ENCODE measurements around the gene GNB1.

GNB1 gene

DNA sequence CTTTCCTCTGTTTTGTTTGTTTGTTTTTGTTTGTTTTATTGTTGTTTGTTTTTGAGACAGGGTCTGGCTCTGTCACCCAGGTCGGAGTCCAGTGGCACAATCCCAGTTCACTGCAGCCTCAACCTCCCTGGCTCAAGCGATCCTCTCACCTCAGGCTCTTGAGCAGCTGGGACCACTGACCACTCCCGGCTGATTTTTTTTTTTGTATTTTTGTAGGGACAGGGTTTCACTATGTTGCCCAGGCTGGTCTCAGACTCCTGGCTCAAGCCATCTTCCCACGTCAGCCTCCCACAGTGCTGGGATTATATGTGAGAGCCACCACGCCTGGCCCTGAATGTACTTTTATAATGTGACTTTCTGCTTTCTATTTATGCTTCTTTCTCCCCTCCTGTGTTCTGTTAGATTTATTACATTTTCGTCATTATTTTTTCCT, 19.2 kb upstream of the GNB1 start:
- DNase-seq, result no peak

DNA sequence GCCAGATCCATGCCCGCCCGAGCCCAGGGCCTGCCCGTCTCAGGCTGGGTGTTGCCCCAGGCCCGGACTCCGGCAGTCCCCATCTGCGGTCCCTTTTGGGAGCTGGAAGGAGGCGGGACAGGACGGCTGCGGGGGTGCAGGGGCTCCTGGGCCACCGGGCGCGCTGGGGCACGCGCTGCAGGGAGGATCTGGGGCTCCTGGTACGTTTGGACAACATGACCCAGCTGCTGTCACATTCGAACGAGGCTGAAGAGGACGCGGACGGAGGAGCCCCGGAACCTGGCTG, 17.6 kb upstream of the GNB1 start:
- no peak for DNase-seq

DNA sequence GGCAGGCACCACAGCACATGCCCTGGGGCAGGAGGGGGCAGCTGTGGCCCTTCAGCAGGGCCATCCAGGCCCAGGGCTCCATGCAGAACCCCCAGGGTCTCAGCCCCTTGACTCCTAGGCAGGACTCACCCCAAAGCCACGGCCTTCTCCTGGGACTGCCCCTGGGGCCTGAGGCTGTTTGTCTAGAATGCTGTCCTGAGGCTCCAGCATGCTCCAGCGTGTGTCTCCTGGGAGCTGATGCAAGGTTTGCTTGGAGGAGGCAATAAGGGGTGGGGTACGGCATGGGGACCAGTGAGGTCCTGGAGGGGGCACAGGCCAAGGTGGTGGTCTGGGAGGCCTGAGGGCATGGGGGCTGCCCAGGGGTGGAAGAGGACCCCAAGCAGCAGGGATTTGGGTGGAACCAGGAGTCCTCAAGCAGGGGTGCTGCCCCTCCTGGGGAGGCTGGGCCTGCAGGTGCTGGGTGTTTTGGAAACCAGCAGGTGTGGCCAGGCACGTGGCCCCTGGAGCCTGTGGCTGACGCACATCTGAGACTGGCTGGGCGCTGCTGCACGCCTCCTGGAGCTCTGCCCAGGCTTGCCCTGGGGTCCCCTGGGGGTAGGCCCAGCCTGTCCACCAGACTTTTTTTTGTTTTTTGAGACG, 16.3 kb upstream of the GNB1 start:
- DNase-seq, result peak; percentile 71

DNA sequence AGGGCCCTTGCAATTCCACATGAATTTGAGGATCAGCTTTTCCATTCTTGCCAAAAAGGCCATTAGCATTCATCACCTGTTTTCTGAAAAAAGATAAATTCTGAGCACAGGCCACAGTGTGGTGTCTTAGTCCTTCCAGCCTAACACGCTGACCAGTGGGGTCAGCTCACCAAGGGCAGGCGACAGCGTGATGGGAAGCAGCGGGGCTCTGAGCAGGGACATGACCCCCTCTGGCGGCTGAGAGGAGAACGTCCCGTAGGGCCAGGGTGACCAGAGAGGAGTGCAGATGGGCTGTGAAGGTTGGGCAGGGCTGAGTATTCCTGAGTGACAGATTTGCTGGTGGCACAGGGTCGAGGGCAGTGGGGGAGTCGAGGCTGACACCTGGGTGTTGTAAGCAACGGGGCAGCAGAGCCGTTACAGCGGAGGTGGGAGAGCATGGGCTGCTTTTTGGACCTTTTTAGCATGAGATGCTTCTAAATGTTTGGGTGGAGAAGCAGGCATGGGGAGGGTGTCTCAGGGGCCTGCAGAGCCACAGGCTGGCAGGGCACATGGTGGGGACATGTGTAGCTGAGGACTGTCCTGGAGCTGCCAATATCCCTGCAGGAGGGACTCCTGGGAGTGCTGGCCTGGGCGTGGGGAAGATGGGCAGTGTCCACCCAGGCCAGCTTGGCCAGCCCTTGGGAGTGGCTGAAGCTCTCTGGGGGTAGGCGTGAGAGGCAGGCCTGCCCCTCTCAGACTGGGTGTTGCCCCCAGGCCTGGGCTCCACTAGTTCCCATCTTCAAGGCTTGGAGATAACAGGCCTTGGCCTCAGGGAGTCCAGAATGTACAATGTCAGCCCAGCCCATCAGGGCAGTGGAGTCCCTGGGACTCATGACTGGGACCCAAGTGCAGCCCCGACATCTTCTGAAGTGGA, 15.6 kb upstream of the GNB1 start:
- DNase-seq, result peak; percentile 78

DNA sequence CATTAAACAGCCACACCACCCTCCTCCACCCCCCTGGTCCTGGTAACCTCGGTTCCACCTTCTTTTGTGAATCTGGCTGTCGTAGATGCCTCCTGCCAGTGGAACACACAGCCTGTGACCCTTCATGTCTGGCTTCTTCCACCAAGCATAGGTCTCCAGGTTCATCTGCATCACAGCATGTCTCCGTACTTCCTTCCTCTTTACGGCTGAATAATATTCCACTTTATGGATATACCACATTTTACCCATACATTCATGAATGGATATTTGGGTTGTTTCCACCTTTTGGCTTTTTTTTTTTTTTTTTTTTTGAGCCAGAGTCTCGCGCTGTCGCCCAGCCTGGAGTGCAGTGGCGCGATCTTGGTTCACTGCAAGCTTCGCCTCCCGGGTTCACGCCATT, 12.3 kb upstream of the GNB1 start:
- no peak for DNase-seq

DNA sequence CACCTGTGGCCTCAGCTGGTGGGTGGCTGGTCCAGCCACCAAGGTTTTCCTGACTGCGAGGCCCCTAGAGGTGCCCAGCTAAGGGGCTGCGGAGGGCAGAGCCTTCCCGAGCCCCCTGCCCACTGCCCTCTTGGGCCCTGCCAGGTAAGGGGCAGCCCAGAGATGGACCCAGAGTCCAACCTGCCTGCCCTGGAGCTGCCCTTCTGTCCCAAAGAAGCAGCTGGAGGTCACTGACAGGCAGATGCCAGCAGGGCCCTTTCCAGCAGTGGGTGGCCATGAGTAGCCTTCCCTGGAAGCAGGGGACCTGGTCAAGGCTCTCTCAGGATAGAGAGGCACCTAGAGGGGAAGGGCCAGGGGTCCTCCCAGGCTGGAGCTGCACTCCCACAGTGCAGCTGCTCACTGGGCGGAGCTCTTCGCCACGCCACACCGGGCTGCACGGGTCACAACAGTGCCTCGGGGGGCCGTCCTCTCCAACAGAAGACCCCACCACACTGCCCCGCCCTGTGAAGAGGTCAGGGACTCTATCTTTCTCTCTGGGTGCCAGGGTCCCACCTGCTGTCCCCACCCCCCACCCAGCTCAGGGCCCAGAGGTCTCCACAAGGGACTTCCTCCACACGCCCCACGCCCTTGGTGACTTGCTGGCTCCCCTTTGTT, 10.9 kb upstream of the GNB1 start:
- DNase-seq, result no peak

DNA sequence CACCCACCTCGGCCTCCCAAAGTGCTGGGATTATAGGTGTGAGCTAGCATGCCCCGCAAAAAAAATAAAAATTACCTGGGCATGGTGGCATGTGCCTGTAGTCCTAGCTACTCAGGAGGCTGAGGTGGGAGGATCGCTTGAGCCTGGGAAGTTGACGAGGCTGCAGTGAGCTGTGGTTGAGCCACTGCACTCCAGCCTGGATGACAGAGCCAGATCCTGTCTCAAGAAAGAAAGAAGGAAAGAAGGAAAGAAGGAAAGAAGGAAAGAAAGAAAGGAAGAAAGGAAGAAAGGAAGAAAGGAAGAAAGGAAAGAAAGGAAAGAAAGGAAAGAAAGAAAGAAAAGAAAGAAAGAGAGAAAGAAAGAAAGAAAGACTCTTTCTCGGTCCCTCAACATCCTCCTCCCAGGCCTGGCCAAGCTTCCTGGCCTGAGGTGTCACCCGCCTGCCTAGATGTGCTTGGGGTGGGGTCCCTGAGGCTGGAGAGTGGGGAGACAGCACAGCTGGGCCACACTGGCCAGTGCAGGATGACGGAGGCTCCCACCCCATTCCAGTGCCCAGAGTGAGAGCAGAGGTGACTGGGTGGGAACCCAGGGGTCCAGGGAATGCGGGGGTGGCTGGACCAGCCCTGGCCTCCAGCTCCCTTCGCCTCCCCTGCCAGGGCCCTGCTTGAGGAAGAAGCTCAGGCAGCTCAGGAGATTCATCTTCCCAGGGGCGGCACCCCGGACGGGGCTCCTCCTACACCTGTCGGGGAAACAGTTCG, 10.2 kb upstream of the GNB1 start:
- DNase-seq, result no peak

DNA sequence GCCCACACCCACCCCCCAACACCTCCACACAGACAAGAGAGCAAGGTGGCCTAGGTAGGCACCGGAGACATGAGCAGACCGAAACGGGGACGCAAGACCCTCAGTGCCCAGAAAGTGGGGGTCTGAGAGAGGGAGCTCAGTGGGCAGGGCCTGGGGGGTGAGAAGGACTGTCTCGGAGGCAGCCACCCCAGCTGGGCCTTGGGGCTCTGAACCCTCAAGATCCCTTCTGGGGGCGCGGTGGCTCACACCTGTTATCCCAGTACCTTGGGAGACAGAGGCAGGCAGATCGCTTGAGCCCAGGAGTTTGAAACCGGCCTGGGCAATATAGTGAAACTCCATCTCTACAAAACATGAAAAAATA, 9.1 kb upstream of the GNB1 start:
- no peak for DNase-seq

DNA sequence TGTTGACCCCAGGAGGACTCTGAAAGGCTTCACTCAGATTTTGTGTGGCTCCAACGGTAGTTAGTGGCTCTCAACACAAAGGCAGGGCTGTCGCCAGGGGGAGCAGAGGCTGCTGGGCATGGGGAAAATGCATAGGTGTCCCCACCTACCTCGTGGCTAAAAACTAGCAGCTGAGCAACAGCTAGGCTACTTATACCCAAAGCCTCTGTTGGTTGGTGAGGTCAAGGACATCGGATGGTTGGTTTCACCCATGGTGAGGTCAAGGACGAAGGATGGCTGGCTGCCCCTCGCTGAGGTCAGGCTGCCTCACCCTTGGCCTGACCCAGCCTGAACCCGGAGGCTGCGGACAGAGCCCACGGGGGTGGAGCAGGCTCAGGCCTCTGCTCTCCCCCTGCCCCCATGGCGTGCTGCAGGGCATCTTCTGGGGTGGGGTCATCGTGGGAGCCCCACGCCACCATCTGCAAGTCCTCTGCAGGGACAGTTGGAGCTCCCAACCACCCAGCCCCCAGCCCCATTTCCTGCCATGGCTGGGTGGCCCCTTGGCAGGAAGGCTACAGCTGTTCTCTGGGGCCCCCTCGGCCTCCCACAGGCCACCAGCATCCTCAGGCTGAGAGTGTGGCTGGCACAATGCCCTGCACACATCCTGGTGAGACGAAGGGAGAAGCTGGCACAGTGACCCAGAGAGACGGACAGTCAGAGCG, 8.5 kb upstream of the GNB1 start:
- no peak for DNase-seq

DNA sequence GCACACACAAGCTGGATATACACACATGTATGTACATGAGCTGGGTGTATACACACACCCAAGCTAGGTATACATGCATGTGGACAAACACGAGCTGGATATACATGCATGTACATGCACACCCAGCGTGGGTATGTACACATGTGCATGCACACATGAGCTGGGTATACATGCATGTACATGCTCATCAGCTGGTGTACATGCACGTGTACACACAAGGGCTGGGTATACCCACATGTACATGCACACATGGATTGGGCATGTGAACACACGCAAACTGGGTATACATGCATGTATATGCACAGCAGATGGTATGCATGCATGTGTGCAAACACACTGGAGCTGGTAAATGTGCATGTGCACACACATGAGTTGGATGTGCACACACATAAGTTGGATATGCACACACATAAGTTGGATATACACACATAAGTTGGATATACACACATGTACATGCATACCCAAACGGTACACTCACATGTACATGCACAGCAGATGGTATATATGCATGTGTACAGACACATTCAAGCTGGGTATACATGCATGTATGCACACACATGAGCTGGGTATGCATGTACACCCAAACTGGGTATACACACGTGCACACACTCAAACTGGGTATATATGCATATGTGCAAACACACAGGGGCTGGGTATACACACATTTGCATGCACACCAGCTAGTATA, 7.5 kb upstream of the GNB1 start:
- DNase-seq, result no peak

DNA sequence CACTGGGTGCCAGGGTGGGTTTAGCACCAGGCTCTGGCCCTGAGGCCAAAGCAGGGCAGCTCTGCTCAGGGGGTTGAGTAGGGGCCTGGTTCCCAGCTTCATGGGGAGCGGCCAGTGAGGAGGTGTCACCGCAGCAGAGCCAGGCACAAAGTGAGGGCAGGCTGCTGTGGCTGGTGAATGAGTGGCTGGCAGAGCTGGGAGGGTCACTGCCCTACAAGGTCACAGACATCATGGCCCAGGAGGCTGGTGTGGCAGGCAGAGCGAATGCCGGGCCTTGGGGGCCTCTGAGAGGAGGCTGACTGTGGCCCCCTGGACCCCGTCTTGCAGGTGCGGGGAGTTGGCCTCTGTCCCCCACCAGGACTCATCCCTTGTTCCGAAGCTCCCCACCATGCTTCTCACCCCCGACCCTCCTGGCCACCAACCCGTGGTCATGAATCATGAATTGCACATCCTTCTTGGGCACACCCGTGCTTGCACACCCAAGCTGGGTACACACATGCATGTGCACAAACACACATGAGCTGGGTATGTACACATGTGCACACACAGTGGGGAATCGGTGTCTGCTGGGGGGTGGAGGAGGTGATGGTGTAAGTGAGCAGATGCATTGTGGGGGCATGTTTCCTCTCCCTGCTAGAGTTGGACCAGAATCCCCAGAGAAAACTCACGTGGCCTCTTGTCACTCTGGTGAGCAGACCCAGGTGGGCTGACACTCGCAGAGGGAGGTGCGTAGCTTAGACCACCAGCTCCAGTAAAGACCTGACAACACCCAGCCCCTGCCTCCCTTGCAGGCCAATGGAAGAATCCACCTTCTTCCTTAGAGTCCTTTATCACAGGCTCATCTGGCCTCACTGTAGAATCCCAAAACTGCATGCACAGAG, 4.8 kb upstream of the GNB1 start:
- no peak for DNase-seq

DNA sequence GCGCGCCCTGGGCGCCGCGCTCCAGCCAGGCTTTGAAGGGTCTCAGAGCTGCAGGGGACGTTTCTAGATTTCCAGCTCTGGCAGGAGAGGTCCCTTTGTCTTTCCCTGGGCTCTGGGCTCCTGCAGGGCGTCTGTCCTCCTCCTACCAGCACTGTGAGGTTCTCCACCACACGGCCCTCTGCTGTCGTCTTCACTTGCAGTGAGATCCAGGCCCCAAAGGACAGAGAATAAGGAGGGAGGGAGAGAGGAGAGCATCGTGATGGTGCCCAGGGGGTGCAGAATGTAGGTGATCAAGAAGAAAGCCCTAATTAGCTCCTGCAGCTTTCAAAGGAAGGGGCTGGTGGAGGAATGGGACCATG, 4.2 kb upstream of the GNB1 start:
- DNase-seq, result no peak

DNA sequence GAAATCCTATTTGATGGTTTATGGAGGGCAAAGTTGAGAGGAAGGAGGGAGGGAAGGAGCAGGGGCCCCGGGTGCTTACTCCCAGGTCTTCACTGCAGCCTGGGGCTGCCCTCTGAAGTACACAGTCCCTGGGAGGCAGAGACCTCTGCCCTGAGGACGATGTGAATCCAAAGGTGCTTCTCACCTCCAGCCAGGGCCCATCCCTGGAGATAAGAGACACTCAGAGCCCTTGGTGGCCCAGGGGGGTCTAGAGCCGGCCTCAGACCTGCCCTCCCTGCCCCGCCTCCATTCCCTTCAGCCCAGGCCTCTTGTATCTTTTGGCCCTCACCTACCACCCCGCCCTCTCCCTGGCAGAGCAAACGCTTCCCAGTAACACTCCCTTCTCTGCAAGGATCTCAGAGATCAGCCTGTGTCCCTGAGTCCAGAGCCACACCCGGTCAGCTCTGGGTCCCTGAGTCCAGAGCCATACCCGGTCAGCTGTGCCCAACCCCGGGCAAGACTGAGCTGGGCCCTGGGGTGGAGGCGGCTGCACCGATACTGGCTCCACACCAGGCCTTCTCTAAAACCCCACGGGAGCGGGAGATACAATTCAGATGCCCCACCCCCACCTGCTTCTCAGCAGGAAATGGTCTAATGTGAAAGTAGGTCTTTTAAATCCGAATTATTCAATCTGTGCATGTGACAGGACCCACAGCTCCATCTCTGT, 3.6 kb upstream of the GNB1 start:
- DNase-seq, result no peak

DNA sequence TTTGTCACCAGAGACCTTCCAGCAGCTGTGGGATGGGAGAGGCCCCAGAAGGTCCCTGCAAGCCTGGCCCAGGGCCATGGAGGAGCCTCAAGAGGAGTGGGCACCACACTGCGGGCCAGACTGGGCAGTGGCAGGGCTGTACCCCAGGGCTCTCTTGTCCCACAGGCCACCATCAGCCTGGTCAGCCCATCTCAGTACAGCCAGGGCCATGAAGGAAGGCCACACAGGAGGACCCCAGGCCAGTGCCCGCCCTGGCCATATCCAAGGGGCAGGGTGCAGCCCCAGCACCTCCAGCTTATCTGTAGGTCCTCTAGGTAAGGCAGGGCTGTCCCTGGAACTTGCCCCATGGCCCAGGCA, 3.1 kb upstream of the GNB1 start:
- DNase-seq, result no peak

DNA sequence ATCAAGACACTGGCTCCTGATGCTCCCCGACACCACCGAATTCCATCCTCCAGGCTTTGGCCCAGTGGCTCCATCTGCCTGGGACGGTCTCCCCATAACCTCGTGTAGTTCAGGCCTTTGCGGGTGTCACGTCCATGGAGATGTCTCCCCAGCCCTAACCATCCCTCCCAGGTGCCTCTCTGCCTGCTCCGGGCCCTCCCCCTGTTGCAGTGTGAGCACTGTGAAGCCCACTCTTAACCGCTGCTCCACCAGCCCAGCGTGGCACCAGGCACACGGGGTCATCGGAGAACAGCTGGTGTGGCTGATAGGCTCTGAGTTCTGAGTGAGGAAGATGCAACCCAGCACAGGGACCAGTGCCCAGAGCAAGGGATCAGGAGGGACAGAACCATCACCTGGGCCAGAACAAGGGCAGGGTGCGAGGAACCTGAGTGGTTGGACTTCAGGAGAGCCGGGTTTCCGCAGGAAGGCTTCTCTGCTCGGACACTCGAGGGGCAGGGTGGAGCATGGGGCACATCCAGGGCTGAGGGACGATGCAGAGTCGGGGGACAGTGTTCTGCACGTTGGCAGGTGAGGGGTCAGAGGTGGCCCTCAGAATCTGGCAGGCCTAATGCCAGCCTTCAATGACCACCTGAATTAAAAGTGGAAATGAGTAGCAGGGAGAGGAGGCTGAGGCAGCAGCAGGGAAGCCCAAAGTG, 2.6 kb upstream of the GNB1 start:
- DNase-seq, result no peak

DNA sequence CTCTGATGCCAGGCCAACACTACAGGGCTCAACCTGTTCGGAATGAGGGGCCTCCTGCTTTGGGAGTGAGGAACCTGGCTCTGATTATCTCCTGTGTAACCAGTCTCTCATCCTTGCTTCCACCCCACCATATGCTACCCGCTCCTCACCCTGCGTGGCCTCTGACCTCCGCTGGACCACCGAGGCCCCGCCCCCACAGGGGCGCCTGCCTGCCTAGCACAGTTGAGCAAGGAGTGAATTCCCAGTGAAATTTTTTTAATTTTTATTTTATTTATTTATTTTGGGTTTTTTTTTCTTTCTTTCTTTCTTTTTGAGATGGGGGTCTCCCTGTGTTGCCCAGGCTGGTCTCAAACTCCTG, 1.9 kb upstream of the GNB1 start:
- DNase-seq, result no peak

DNA sequence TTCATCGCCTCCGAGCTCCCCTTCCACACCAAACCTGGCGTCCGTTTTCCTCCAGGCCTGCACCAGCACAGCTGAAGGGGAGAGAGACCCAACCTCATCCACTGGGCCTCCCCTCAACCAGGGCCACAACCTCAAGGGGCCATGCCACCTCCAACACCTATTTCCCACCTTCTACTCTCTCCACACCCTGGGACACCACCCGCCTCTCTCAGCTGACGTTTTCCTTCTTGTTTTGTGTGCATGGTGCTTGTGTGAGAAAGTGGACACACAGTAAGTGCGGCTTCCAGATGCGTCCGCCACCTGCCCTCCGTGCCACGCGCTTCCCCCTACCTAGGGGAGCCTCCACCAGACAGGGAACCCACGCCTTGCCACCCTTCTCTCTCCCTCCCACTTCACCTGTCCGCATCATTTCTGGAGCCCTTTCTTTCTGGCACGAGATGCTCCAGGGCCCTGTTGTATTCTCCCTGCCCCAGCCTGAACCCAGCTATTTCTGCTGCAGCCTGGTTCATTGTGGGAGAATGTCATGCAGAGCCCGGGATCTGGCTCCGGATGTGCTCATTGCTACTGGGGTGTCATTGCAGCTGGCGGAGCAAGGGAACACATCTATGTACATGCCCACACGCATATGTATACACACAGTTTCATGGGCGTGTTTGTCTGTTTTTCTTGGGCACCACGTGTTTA, 1.3 kb upstream of the GNB1 start:
- DNase-seq, result no peak

DNA sequence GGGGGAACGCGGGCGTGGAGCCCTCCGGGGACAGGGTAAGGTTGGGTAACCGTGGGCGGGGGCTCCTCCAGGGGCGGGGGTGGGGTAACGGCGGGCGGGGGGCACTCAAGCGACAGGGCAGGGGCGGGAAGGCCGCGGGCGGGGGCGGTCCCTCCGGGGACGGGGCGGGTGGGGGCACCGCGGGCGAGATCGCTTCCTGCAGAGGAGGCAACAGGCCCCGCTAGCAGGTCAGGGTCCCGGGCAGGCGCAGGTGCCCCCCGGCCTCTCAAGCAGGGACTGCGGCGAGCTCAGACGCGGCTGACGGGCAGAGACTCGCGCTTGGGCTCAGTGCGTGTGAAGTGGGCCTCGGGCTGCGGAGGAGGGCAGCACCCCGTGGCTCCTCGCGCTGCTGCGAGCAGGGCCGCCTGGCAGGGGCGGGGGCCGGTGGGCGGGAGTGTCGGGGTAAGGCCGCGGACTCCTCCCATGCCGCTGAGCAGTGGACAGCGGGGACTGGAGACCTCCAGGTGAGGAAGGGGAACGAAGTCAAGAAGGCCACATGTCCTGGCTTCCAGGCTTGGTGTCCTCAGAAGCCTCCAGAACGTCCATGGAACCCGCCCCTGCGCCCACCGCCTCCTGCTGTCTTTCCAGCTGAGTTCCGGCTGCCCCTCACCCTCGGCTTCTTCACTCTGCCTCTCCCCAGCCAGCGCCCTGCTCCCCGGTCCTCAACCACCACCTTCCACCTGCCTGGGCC, 627 bp upstream of the GNB1 start:
- peak; percentile 73 for DNase-seq
